ENCODE results near the gene SMCO3. TPM values are rescaled to one million over a fixed set of nuclear protein-coding genes. Genes with fewer than 3 reads are reported as not detected.

The SMCO3 gene
- polyA plus RNA-seq, 1 of the 3 experiments (the other 2 are of a cell fraction), result 0.03 TPM

GRCh38 chr12:14849661-14850060 lies 35.7 kb upstream of the SMCO3 start (continued):
- TF ChIP-seq RXRA (IDR thresholded peaks at IDR 0.05; ENCODE audit: borderline replicate concordance, low read depth) (peak; percentile 71; the same call in 1 of the 2 replicates), NRF1 (IDR thresholded peaks at IDR 0.05; ENCODE audit: low read depth, low read length) (no peak)

GRCh38 chr12:14846876-14847580 lies 33.0 kb upstream of the SMCO3 start:
- H3K9ac ChIP-seq, result no peak overlapping the region
- no peak overlapping the region for H3K27ac ChIP-seq (ENCODE audit: low read depth in 2 of 2, low read length in 1 of 2)
- 89% methylated on average over 4 of the region's 4 CpGs for WGBS (ENCODE audit: low lambda C conversion rate)
- ChIA-PET CTCF (interaction anchor here (0.8 to 6.5 kb wide), 8 partner anchors 8 to 374 kb away, joined by 3 to 43 read pairs (median 4); partner anchors contain the start of gene RERG), POLR2A (no interaction called here)
- no peak overlapping the region for H2AFZ ChIP-seq (ENCODE audit: low read depth)
- TF ChIP-seq EP300 (IDR thresholded peaks at IDR 0.05; ENCODE audit: borderline replicate concordance in 1 of 2, low read depth in 1 of 2, low read length in 1 of 2), result no peak
- no peaks in the 10 kb centered on the region for H3K27me3 ChIP-seq (ENCODE audit: insufficient read depth)
- H3K4me3 ChIP-seq (ENCODE audit: low read depth in 2 of 2, low read length in 1 of 2), result no peak overlapping the region
- peaks cover 3% of the 10 kb centered on the region for H3F3A ChIP-seq (replicated peaks; ENCODE audit: insufficient read depth)
- H3K4me1 ChIP-seq (ENCODE audit: control insufficient read depth in 1 of 2, insufficient read depth in 2 of 2, low read depth in 1 of 2, low read length in 1 of 2), result peaks cover 11 to 14% of the 10 kb centered on the region in 2 experiments; a peak in 3 of 4 replicates
- no peaks in the 10 kb centered on the region for H3K36me3 ChIP-seq (replicated peaks in 1 of 2; ENCODE audit: control insufficient read depth in 1 of 2, insufficient read depth in 2 of 2, low read length in 1 of 2)
- no peak for DNase-seq
- H3K79me2 ChIP-seq (ENCODE audit: insufficient read depth), result no peaks in the 10 kb centered on the region
- no peaks in the 10 kb centered on the region for H3K9me3 ChIP-seq
- H3K9me2 ChIP-seq, result no peaks in the 10 kb centered on the region
- no peak overlapping the region for H3K4me2 ChIP-seq
- H4K20me1 ChIP-seq (ENCODE audit: insufficient read depth), result no peaks in the 10 kb centered on the region

GRCh38 chr12:14846042-14846587 lies 32.1 kb upstream of the SMCO3 start:
- H2AFZ ChIP-seq (ENCODE audit: low read depth), result peak overlapping the region; percentile 41; the same call in 1 of the 2 replicates
- TF ChIP-seq GATA2 (CRISPR knock-in tag; IDR thresholded peaks at IDR 0.05) (no peak), FOXJ3 (CRISPR knock-in tag; IDR thresholded peaks at IDR 0.05) (no peak)
- no peaks in the 10 kb centered on the region for H3K79me2 ChIP-seq (ENCODE audit: insufficient read depth)
- ChIA-PET POLR2A (no interaction called here), CTCF (interaction anchor here (0.6 to 6.5 kb wide), 13 partner anchors 8 to 375 kb away, joined by 3 to 43 read pairs (median 3); partner anchors contain the start of gene RERG)
- peaks cover 3% of the 10 kb centered on the region for H3F3A ChIP-seq (replicated peaks; ENCODE audit: insufficient read depth)
- H3K27me3 ChIP-seq (ENCODE audit: insufficient read depth), result no peaks in the 10 kb centered on the region
- no peak overlapping the region for H3K4me2 ChIP-seq
- no peaks in the 10 kb centered on the region for H3K36me3 ChIP-seq (replicated peaks in 1 of 2; ENCODE audit: control insufficient read depth in 1 of 2, insufficient read depth in 2 of 2, low read length in 1 of 2)
- peaks cover 11 to 14% of the 10 kb centered on the region in 2 experiments; a peak in 3 of 4 replicates for H3K4me1 ChIP-seq (ENCODE audit: control insufficient read depth in 1 of 2, insufficient read depth in 2 of 2, low read depth in 1 of 2, low read length in 1 of 2)
- H3K9me2 ChIP-seq, result no peaks in the 10 kb centered on the region
- no peaks in the 10 kb centered on the region for H4K20me1 ChIP-seq (ENCODE audit: insufficient read depth)
- 82% methylated on average over 3 of the region's 3 CpGs for WGBS (ENCODE audit: low lambda C conversion rate)
- H3K27ac ChIP-seq (ENCODE audit: low read depth in 2 of 2, low read length in 1 of 2), result no peak overlapping the region
- no peak overlapping the region for H3K9ac ChIP-seq
- H3K4me3 ChIP-seq (ENCODE audit: low read depth in 2 of 2, low read length in 1 of 2), result no peak overlapping the region
- no peaks in the 10 kb centered on the region for H3K9me3 ChIP-seq
- DNase-seq, result no peak

GRCh38 chr12:14845350-14845750 lies 31.4 kb upstream of the SMCO3 start:
- Histone ChIP-seq H2AFZ (ENCODE audit: low read depth) (peak overlapping the region; percentile 41), H3K4me2 (no peak overlapping the region), H3K9ac (no peak overlapping the region), H3K79me2 (ENCODE audit: insufficient read depth) (no peaks in the 10 kb centered on the region), H3K4me3 (ENCODE audit: low read depth in 2 of 2, low read length in 1 of 2) (no peak overlapping the region), H3K9me2 (no peaks in the 10 kb centered on the region), H4K20me1 (ENCODE audit: insufficient read depth) (no peaks in the 10 kb centered on the region), H3F3A (replicated peaks; ENCODE audit: insufficient read depth) (peaks cover 3% of the 10 kb centered on the region), H3K4me1 (ENCODE audit: control insufficient read depth in 1 of 2, insufficient read depth in 2 of 2, low read depth in 1 of 2, low read length in 1 of 2) (peaks cover 11 to 14% of the 10 kb centered on the region in 2 experiments; a peak in 3 of 4 replicates), H3K36me3 (replicated peaks in 1 of 2; ENCODE audit: control insufficient read depth in 1 of 2, insufficient read depth in 2 of 2, low read length in 1 of 2) (no peaks in the 10 kb centered on the region), H3K27ac (ENCODE audit: low read depth in 2 of 2, low read length in 1 of 2) (no peak overlapping the region), H3K9me3 (no peaks in the 10 kb centered on the region), H3K27me3 (ENCODE audit: insufficient read depth) (no peaks in the 10 kb centered on the region)
- ChIA-PET POLR2A (no interaction called here), CTCF (interaction anchor here (0.6 to 6.5 kb wide), 11 partner anchors 9 to 376 kb away, joined by 3 to 43 read pairs (median 3); partner anchors contain the start of gene RERG)
- under 1% methylated on average over 3 of the region's 3 CpGs for WGBS (ENCODE audit: low lambda C conversion rate)
- peak; percentile 58 for DNase-seq
- TF ChIP-seq RAD21 (IDR thresholded peaks at IDR 0.05; ENCODE audit: low read length) (peak; percentile 90), YY1 (IDR thresholded peaks at IDR 0.05; ENCODE audit: low read depth) (no peak), SMC3 (IDR thresholded peaks at IDR 0.05; ENCODE audit: low read depth, low read length) (peak; percentile 88), CTCF (IDR thresholded peaks at IDR 0.05) (peak; percentile 88)

Measured in SK-N-SH (cell line).